Mucosa of descending colon (tissue), 3 donors: ENCODE measurements around the gene NHEJ1. TPM values are rescaled to one million over a fixed set of nuclear protein-coding genes. Genes with fewer than 3 reads are reported as not detected.

Experiments used
- ATAC-seq: fragments of 200-7000 bp; cut with Tn5 transposase; one replicate; pipeline ENCODE4 v1.9.1; 2020; ENCODE audit warnings: mild to moderate bottlenecking, moderate library complexity
- DNase-seq, 3 donors: peaks; one replicate each; pipeline ENCODE4 v3.0.0-alpha.2; 2020
- H3K36me3 ChIP-seq: fragments of 200-600 bp; one replicate; pipeline ENCODE4 v1.8.0; 2021; ENCODE audit warnings: low read depth, mild to moderate bottlenecking
- H3K4me1 ChIP-seq: fragments of 200-600 bp; one replicate; pipeline ENCODE4 v1.8.0; 2021; ENCODE audit warnings: low read depth, mild to moderate bottlenecking
- H3K4me3 ChIP-seq: fragments of 200-600 bp; one replicate; pipeline ENCODE4 v1.8.0; 2021; ENCODE audit warnings: mild to moderate bottlenecking
- H3K9me3 ChIP-seq: fragments of 200-600 bp; one replicate; pipeline ENCODE4 v1.8.0; 2021; ENCODE audit warnings: mild to moderate bottlenecking
- CTCF ChIP-seq: fragments of 200-600 bp; IDR thresholded peaks from one replicate; pipeline ENCODE4 v1.8.0; 2022; ENCODE audit warnings: antibody characterized with exemption, mild to moderate bottlenecking
- intact Hi-C, 2 donors: fragments of 100-400 bp; cut with DNase I in 1 of 2; cut with micrococcal nuclease in 1 of 2; formaldehyde crosslinking; loops; one replicate each; pipeline versions ENCODE4 v1.11.0 to v1.11.1; 2022; cut with DNase I, micrococcal nuclease
- total RNA-seq, 3 donors: library from RNA; stranded (reverse); fragmentation: NEBNext Ultra II Directional in 2 of 3; extraction: Animal tissue kit (Norgen Biotek cat#: 25700) in 2 of 3; gene quantifications; one replicate each; pipeline versions ENCODE4 v1.2.1 to v1.2.4, GENCODE V29; 2021 to 2023
- donor health status: DM: no; HTN: no; CAD: no; lungs with moderate emphysema.
- donor health status: DM: no; HTN: no; CAD: no.
- donor health status: DM: no; HTN: yes; CAD: no.

Gene NHEJ1
- total RNA-seq, 3 donors from 2014 or later = 31.9 to 63.6 (median 41.7) TPM

GRCh38 chr2:219116776-219117646, 43.6 kb downstream of the NHEJ1 start:
- ATAC-seq (peak; percentile 81), DNase-seq (peak; percentile 67 to 83 (median 71))
- no peak overlapping the region for H3K4me3 ChIP-seq
- H3K9me3 ChIP-seq = no peaks in the 10 kb centered on the region
- no peak for TF ChIP-seq CTCF
- intact Hi-C loops = loop anchor here in 1 of 2 donors (5.0 kb wide), 1 partner anchor 45 kb away; no protein-coding TSS in a partner anchor
- peaks cover 54% of the 10 kb centered on the region for H3K4me1 ChIP-seq
- no peaks in the 10 kb centered on the region for H3K36me3 ChIP-seq

GRCh38 chr2:219112651-219113338, 47.8 kb downstream of the NHEJ1 start:
- H3K9me3 ChIP-seq = no peaks in the 10 kb centered on the region
- no peak overlapping the region for H3K4me3 ChIP-seq
- ATAC-seq = peak; percentile 55
- no peak for TF ChIP-seq CTCF
- H3K4me1 ChIP-seq = peaks cover 68% of the 10 kb centered on the region
- intact Hi-C loops = no loop called here
- DNase-seq = peak in 1 of 3 donors; percentile 69
- no peaks in the 10 kb centered on the region for H3K36me3 ChIP-seq

GRCh38 chr2:219112062-219112406, 48.6 kb downstream of the NHEJ1 start:
- ATAC-seq (no peak), DNase-seq (no peak)
- H3K4me1 ChIP-seq = peaks cover 66% of the 10 kb centered on the region
- TF ChIP-seq CTCF = no peak
- H3K4me3 ChIP-seq = no peak overlapping the region
- no peaks in the 10 kb centered on the region for H3K9me3 ChIP-seq
- no peaks in the 10 kb centered on the region for H3K36me3 ChIP-seq
- intact Hi-C loops = no loop called here

- H3K4me3 ChIP-seq = no peak overlapping the region
- TF ChIP-seq CTCF = no peak
- H3K36me3 ChIP-seq = no peaks in the 10 kb centered on the region
- H3K4me1 ChIP-seq = peaks cover 62% of the 10 kb centered on the region
- intact Hi-C loops = no loop called here
- ATAC-seq (peak; percentile 75), DNase-seq (peak; percentile 68 to 76 (median 73))
- no peaks in the 10 kb centered on the region for H3K9me3 ChIP-seq
Observed at GRCh38 chr2:219111375-219112061, 49.1 kb downstream of the NHEJ1 start.

GRCh38 chr2:219109471-219109870, 51.1 kb downstream of the NHEJ1 start:
- Histone ChIP-seq H3K4me3 (no peak overlapping the region), H3K9me3 (no peaks in the 10 kb centered on the region), H3K4me1 (peaks cover 46% of the 10 kb centered on the region), H3K36me3 (no peaks in the 10 kb centered on the region)
- intact Hi-C loops = no loop called here
- DNase-seq (peak; percentile 76 to 89 (median 79)), ATAC-seq (peak; percentile 77)
- no peak for TF ChIP-seq CTCF
